ENCODE data around the gene SEMA4F.

Gene SEMA4F

DNA sequence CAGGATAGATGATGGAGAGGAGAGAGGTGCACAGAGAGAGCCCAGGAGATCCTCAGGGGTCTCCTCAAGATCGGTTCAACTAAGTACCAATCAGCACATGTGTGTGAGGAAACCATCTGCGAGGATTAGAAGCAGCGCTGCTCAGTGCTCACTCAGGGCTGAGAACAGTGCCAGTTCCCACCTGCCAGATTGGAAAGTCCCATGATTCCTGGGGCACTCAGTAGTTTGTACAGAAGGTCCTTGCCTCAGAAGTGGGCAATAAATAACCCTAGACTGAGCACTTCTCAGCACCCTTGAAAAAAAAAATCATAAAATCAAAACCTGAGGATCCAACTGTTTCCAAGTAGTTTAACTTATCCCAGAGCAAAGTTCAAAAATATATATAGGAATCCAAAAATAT is 53.8 kb downstream of the SEMA4F start:
- DNase-seq (ENCODE audit: low read depth in 2 of 2): no peak

DNA sequence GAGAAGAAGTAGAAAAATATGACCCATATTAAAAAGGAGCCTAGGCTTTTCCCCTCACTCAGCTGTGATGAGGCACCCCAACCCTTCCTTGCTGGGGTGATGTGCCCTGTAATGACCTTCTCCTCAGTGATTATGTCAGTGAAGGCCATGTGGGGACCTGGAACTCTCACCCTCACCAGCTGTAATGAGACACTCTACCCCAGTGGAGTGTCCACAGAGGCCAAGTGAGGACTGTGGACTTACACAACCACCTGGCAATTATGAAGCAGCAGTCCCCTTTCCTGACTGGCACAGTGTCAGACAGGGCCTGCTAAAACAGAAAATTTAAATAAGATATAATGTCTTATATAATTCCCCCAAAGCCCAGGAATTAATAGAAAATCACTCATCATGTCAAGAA is 54.2 kb downstream of the SEMA4F start:
- DNase-seq (ENCODE audit: low read depth in 2 of 2): no peak

DNA sequence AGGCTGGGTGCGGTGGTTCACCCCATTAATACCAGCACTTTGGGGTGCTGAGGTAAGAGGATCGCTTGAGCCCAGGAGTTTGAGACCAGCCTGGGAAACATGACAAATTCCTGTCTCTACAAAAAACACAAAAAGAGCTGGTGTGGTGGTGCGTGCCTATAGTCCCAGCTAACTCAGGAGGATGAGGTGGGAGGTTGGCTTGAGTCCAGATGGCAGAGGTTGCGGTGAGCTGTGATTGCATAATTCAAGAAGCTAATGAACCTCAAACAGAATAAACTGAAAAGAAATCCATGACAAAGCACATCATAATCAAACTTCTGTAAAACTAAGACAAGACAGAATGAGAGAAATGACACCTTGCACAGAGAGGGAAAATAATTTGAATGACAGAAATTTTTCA is 54.8 kb downstream of the SEMA4F start:
- no peak for DNase-seq (ENCODE audit: low read depth in 2 of 2)

DNA sequence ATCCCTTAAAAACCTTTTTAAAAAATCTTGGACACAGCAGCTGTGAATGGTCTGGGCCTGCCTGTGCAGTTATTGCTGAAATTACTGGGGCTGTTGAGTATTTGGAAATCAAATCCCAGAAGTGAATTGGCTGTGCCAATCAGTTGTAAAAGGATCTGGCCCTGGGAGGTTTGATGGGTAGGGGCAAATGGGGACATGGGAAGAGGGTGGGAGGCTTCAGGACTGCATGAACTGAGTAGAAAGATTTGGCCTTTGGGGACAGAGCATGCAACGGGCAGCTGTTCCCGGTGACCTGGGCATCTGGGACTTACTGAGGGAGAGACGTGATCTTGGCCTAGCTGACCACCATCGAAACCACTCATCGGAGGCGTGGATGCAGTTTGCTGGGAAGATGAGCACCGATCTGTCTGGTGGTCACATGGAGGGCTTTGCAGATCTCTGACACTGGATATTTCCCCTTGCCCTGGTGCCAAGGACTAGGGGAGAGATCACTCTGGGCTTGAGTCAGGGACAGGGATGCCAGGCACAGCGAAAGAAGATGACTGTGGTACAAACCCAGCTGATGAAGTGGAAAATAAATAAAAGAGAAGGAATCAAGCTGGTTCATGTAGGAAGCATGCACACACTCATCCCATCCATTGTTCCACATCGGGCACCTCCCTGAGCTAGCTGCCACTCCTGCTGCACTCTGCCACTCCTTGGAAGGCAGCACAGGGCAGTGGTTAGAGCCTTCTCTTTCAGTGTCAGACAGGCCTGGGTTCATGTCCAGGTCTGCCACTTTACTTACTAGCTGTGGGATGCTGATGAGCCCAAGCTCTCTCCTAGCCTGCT is 58.4 kb downstream of the SEMA4F start:
- DNase-seq (ENCODE audit: low read depth in 2 of 2): no peak

DNA sequence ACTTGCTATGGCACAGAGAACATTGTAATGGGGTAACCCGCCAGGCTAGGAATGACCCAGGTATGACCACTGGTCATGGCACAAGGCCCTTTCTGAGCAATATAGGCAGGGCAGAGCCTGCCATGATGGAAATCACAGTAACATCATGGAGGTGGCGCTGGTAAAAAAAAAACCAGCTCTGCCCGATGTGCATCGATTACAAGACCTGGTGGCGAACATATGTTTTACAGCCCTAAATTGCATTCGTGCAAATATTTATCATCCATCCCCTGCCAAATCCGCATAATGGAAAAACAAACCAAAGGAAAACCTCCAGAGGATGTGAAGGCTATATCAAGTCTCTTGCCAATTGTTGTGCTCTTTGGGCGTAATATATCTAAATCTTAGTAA is 60.6 kb downstream of the SEMA4F start:
- DNase-seq (ENCODE audit: low read depth in 2 of 2): no peak

DNA sequence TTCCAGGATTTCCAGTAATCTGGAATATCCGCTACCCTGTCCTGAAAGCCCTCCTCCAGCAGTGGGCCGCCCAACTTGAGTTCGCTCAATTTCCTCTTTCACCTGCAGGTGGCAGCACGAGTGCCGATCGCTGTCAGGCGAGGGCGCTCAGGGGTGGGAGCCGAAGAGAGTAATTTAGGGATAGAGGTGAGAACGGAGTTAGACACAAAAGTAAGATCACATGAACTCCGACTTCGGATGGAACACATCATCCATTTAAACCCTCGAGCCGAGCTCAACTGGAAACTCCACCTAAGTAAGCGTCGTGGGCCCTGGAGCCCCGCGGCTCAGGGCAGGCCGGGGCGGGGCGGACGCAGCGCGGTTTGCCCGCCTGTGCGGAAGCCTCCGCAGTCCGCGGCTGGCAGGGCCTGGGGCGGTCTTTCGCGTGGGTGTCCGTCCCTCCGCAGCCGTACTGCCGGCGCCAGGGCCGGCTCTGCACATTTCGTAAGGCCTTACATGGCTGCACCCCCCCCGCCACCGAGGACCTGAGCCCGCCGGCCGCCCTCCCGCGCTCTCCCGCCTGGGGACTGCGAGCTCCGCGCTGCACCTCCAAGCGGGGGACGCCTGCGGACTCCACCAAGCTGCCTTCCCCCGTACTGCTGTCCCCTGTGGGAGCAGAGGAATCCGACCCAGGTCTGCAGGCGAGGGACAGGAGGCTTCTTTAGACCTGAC is 61.2 kb downstream of the SEMA4F start:
- peak; percentile 74 to 78 for DNase-seq (ENCODE audit: low read depth in 2 of 2)

DNA sequence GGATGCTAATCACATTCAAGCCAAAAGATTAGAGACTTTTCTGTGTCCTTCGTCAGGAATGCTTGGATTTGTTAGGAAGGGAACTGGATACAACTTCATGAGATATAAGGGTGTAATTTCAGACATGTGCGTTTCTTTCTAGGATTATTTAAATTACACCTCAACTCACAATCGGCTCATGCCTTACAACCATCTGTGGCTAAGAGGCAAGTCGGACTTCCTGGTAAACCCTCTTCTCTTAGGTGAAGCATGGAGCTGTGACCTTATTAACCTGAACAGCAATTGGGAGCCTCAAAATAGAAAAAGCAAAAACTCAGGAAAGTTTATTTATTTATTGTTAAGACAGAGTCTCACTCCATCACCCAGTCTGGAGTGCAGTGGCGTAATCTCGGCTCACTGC is 61.8 kb downstream of the SEMA4F start:
- DNase-seq (ENCODE audit: low read depth in 2 of 2): no peak

DNA sequence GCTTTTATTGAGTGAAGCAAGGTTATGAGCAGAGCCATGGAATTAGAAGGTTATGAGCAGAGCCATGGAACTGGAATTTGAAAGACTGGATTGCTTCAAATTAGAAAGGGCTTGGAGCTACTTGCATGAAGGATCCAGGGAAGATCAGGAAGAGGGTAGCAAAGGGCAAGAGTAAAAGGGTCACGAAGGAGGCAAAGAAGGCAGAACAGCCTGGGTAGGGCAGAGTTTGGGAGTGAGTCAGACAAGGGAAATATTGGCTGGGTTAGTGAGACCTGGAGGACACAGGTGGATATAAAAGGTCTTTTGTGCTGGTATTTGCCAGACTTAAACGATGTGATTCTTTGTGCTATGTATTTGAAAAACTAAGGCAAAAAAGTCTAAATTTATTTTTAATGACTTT is 65.0 kb downstream of the SEMA4F start:
- DNase-seq (ENCODE audit: low read depth in 2 of 2): no peak

DNA sequence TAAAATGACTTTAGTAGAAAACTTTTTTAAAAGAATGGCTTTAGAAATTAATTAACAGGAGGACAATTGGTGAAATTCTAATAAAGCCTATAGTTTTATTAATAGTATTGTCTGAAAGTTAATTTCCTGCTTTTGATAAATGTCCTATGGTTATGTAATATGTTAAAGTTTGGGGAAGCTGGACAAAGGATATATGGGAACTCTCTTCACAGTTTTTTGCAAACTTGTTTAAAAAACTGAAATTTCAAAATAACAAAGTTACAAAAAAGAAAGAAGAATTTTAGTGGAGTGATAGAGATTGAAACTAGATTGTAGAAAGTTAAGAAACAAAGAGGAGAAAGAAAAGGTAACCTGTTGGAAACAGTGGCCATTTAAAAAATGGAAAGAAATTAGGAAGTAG is 67.3 kb downstream of the SEMA4F start:
- DNase-seq (ENCODE audit: low read depth in 2 of 2): no peak

DNA sequence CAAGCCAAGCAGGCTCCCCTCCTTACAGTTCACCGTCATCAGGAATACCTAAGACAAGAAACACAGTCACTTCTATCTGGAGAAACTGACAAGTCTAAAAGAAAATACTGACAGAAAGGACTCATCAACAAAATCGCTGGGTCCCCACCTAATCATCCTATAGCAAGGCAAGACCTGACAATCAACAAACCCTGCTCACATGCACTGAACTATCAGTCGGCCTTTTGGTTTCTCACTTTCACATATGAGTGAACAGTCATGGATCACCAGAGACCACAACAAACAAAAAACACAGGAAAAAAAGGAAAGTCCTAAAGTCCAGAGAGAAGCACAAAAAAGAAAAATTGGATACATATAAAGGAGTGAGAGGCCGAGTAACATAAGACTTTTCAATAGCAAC is 70.4 kb downstream of the SEMA4F start:
- DNase-seq (ENCODE audit: low read depth in 2 of 2): no peak

DNA sequence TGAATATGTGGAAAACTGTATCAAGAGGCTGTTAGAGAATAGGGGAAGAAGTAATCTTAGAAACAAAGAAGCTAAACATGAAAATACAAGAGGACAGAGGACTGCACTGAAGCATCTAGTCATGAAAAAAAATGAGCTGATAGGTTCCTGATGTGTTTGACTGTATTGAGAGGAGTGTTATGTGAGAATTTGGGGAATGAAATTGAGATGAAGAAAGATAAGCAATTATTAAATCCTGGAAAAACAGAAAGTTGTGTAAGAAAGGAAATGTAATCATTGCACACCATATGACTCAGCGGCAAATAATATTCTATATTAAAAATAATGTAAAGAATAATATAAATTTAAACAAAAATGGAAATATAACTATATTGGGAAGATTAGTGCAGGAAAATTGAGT is 71.2 kb downstream of the SEMA4F start:
- no peak for DNase-seq (ENCODE audit: low read depth in 2 of 2)

DNA sequence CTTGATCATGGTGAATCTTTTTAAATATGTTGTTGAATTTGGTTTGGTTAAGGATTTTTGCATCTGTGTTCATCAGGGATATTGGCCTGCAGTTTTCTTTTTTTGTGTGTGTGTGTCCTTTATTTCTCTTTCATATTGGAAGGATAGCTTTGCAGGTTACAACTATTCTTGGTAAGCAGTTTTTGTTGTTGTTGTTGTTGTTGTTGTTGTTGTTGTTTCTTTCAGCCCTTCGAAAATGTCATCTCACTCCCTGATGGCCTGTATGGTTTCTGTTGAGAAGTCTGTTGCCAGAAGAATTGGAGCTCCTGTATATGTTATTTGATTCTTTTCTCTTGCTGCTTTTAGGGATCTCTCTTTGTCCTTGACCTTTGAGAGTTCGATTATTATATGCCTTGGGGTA is 74.8 kb downstream of the SEMA4F start:
- no peak for DNase-seq (ENCODE audit: low read depth in 2 of 2)

DNA sequence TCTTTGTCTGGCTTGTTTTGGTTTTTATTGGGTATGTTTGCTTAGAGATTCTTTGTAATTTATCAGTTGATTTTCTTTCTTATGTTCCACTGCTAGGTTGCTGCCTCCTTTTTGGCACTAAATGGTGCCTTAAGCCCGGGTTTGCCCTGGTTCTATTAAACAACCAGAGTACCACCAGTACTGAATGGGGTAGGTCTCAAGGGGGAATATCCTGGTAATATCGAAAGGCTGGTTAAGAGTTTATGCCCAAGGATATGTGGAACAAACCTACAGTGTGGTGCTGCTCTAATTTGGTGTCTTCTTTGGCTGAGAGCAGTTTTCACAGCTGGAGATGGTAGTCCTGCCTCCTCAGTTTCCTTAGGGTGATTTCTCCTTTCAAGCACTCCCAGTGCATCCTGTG is 76.5 kb downstream of the SEMA4F start:
- DNase-seq (ENCODE audit: low read depth in 2 of 2): no peak
